GM12878 (cell line): ENCODE data around the gene SLC36A4.
"Not testable (repeated sequence)": the region's sequence is repeated elsewhere in the genome, so short reads cannot be mapped to it uniquely, and the experiment has no call there.

ENCODE experiments used
- BCL3 ChIP-seq: IDR thresholded peaks from 2 replicates; pipeline ENCODE4 v1.6.1; 2011; ENCODE audit warnings: borderline replicate concordance, low read depth, mild to moderate bottlenecking, moderate library complexity, low read length; ENCODE audit not compliant: insufficient read depth, poor library complexity, severe bottlenecking
- BMI1 ChIP-seq: fragments of 450-650 bp; IDR thresholded peaks from 2 replicates; pipeline ENCODE4 v1.6.1; 2016; ENCODE audit warnings: mild to moderate bottlenecking, moderate library complexity, borderline replicate concordance
- CTCF ChIP-seq, 3 experiments: IDR thresholded peaks in 2 of 3; conservative IDR thresholded peaks in 1 of 3; 2 replicates each; pipeline ENCODE4 v1.5.1; 2011; ENCODE audit warnings: low read depth in 3 of 3, low read length in 3 of 3, mild to moderate bottlenecking in 3 of 3, control low read depth in 2 of 3, moderate library complexity in 2 of 3, inconsistent platforms in 1 of 3, mixed read lengths in 1 of 3; ENCODE audit not compliant: control insufficient read depth in 2 of 3, insufficient read depth in 1 of 3; ENCODE audit errors: extremely low read depth in 1 of 3
- EZH2 ChIP-seq: IDR thresholded peaks from 2 replicates; pipeline ENCODE4 v1.6.1; 2012; ENCODE audit warnings: low read depth, mild to moderate bottlenecking, control low read depth, inconsistent platforms, low read length, borderline replicate concordance; ENCODE audit not compliant: control insufficient read depth
- GABPA ChIP-seq: IDR thresholded peaks from 2 replicates; pipeline ENCODE4 v1.6.1; 2014; ENCODE audit warnings: antibody characterized with exemption, low read depth, mild to moderate bottlenecking, inconsistent platforms
- IRF3 ChIP-seq: fragments of 450-650 bp; IDR thresholded peaks from 2 replicates; pipeline ENCODE4 v1.6.1; 2014; ENCODE audit warnings: mild to moderate bottlenecking
- MEF2A ChIP-seq: IDR thresholded peaks from 2 replicates; pipeline ENCODE4 v1.6.1; 2011; ENCODE audit warnings: low read depth, mild to moderate bottlenecking, low read length, moderate library complexity; ENCODE audit not compliant: insufficient read depth
- MTA3 ChIP-seq: IDR thresholded peaks from 2 replicates; pipeline ENCODE4 v1.6.1; 2012; ENCODE audit warnings: low read length, inconsistent platforms, borderline replicate concordance
- PML ChIP-seq: IDR thresholded peaks from 2 replicates; pipeline ENCODE4 v1.6.1; 2012; ENCODE audit warnings: low read length, inconsistent platforms
- POLR2AphosphoS5 ChIP-seq: IDR thresholded peaks from 2 replicates; pipeline ENCODE4 v1.6.1; 2011; ENCODE audit warnings: mild to moderate bottlenecking, low read length, inconsistent platforms
- POU2F2 ChIP-seq: IDR thresholded peaks from 3 replicates; pipeline ENCODE4 v1.6.1; 2011; ENCODE audit warnings: low read depth, mild to moderate bottlenecking, low read length, borderline replicate concordance
- PRDM15 ChIP-seq: fragments of 450-650 bp; formaldehyde crosslinking; IDR thresholded peaks from 2 replicates; pipeline ENCODE4 v1.4.0; 2020; ENCODE audit warnings: mild to moderate bottlenecking, moderate library complexity
- RAD21 ChIP-seq: IDR thresholded peaks from 2 replicates; pipeline ENCODE4 v1.6.1; 2011; ENCODE audit warnings: mild to moderate bottlenecking, low read depth, low read length, moderate library complexity; ENCODE audit not compliant: insufficient read depth

GRCh38 chr11:93177891-93178290, 19.9 kb downstream of the SLC36A4 start:
- not testable (repeated sequence) for TF ChIP-seq EZH2; BMI1; IRF3; PRDM15; POU2F2; BCL3; MEF2A; POLR2AphosphoS5; PML; MTA3; CTCF (IDR thresholded peaks at IDR 0.05 in 2 of 3, conservative IDR thresholded peaks at IDR 0.05 in 1 of 3; ENCODE audit: control insufficient read depth in 2 of 3, extremely low read depth in 1 of 3, insufficient read depth in 1 of 3, low read depth in 3 of 3, low read length in 3 of 3); RAD21; GABPA
